CD4-positive, alpha-beta T cell treated with Interleukin-12 subunit alpha and Interleukin-12 subunit beta, for 1 hour (primary cell): ENCODE data around the gene COX14.

Experiments used
- DNase-seq: peaks from one replicate; pipeline ENCODE4 v3.0.0-alpha.2; 2020

The COX14 gene

DNA sequence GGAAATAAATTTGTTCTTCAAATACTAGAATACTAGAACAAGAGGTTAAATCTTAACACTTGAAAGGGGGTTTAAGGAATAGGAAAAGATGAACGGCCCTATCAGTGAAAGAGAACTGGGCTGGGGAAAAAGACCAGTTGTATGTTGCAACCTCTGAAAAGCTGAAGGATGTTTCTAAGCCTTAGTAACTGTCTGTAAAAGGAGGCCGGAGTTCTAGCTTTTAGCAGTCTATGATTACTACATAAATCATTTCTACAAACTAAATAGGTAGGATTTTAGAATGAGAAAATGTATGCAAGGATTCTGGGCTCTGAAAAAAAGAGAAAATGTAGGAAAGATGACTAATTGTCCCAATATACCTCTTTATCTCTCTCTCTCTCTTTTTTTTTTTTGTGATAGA, 50.2 kb downstream of the COX14 start:
- DNase-seq = no peak

GRCh38 chr12:50164963-50165362, 52.9 kb downstream of the COX14 start:
- no peak for DNase-seq

- DNase-seq = no peak
Observed at GRCh38 chr12:50166799-50167048, 54.7 kb downstream of the COX14 start.

- peak; percentile 98 for DNase-seq
Observed at GRCh38 chr12:50167049-50167828, 55.2 kb downstream of the COX14 start, which contains the start of gene CERS5. Gene CERS5 (minus strand): TSS chr12:50167369. CDS start chr12:50167297, 72 bp downstream.
